ENCODE measurements around the gene PANK1.
"Not testable (repeated sequence)": the region's sequence is repeated elsewhere in the genome, so short reads cannot be mapped to it uniquely, and the experiment has no call there.

Gene PANK1

GRCh38 chr10:89566095-89566950 is 78.7 kb downstream of the PANK1 start:
- DNase-seq = no peak

- no peak for DNase-seq
Measured at GRCh38 chr10:89565180-89565579, 79.9 kb downstream of the PANK1 start.

- no peak for DNase-seq
Measured at GRCh38 chr10:89563861-89564478, 81.1 kb downstream of the PANK1 start.

- DNase-seq = no peak
Measured at GRCh38 chr10:89563311-89563710, 81.7 kb downstream of the PANK1 start.

GRCh38 chr10:89556600-89556999 is 88.4 kb downstream of the PANK1 start:
- no peak for DNase-seq

GRCh38 chr10:89555688-89556445 is 89.2 kb downstream of the PANK1 start:
- no peak for DNase-seq

- no peak for DNase-seq
Measured at GRCh38 chr10:89554433-89554832, 90.6 kb downstream of the PANK1 start.

- no peak for DNase-seq
Measured at GRCh38 chr10:89553064-89553734, 91.8 kb downstream of the PANK1 start.

GRCh38 chr10:89552213-89552612 is 92.8 kb downstream of the PANK1 start:
- DNase-seq = no peak

GRCh38 chr10:89550509-89550908 is 94.5 kb downstream of the PANK1 start:
- DNase-seq = no peak

- no peak for DNase-seq
Measured at GRCh38 chr10:89549510-89549909, 95.5 kb downstream of the PANK1 start.

GRCh38 chr10:89548673-89549072 is 96.4 kb downstream of the PANK1 start:
- DNase-seq = no peak

GRCh38 chr10:89547853-89548513 is 97.1 kb downstream of the PANK1 start:
- DNase-seq = no peak

GRCh38 chr10:89546651-89547050 is 98.4 kb downstream of the PANK1 start:
- DNase-seq = not testable (repeated sequence)

- no peak for DNase-seq
Measured at GRCh38 chr10:89543841-89544240, 101.2 kb downstream of the PANK1 start.

- DNase-seq = no peak
Measured at GRCh38 chr10:89540420-89540949, 104.6 kb downstream of the PANK1 start.

GRCh38 chr10:89537364-89537763 is 107.7 kb downstream of the PANK1 start:
- DNase-seq = no peak

GRCh38 chr10:89536013-89536354 is 109.1 kb downstream of the PANK1 start:
- no peak for DNase-seq

- peak; percentile 68 for DNase-seq
Measured at GRCh38 chr10:89535171-89536012, 109.7 kb downstream of the PANK1 start, which contains the start of gene SLC16A12. Gene SLC16A12, minus strand, starts transcription at chr10:89535594. Its CDS starts 73,016 bp downstream, at chr10:89462578.

- no peak for DNase-seq
Measured at GRCh38 chr10:89534826-89535166, 110.2 kb downstream of the PANK1 start.

Data from left hindlimb (tissue), 1 donor.